Purkinje cell (primary cell): Measurements from ENCODE around the gene WDR73. TPM values are rescaled to one million over a fixed set of nuclear protein-coding genes. Genes with fewer than 3 reads are reported as not detected.

ENCODE experiments used
- polyA plus RNA-seq: library from polyadenylated mRNA; unstranded; fragments of >200 nt; fragmentation: Nextera tagmentation; gene quantifications from 2 replicates; pipeline ENCODE4 v1.2.1, GENCODE V29; 2014

The WDR73 gene
- 3.9 and 19.9 TPM in 2 replicates for polyA plus RNA-seq

GRCh38 chr15:84653910-84654688 is at the start of gene WDR73:
Gene WDR73 (minus strand): TSS chr15:84654283. CDS start chr15:84654274, 9 bp downstream.

GRCh38 chr15:84658080-84658787 is 4.2 kb upstream of the WDR73 start, which contains the start of gene NMB:
Gene NMB (minus strand): TSS chr15:84658199. CDS start chr15:84658152, 47 bp downstream.

GRCh38 chr15:84600687-84601554 is 53.2 kb downstream of the WDR73 start, which contains the start of gene ZSCAN2:
Gene ZSCAN2 (plus strand): TSS chr15:84601009. CDS start chr15:84603928, 2,919 bp downstream.

Other genes with a start within 250 kb of the WDR73 start
- gene ZSCAN2, start 53.3 kb downstream of the WDR73 start, polyA plus RNA-seq, result 0.90 and 2.1 TPM in 2 replicates
- gene NMB, start 3.9 kb upstream of the WDR73 start, polyA plus RNA-seq, result 1.4 and 6.1 TPM in 2 replicates
- gene SEC11A, start 61.9 kb upstream of the WDR73 start, polyA plus RNA-seq, result 86.0 and 105 TPM in 2 replicates
- 0.94 and 1.8 TPM in 2 replicates for gene ZNF592, start 94.3 kb upstream of the WDR73 start, polyA plus RNA-seq
- not detected in 2 replicates for gene ALPK3, start 163.1 kb upstream of the WDR73 start, polyA plus RNA-seq
- not detected in 2 replicates for gene SLC28A1, start 230.4 kb upstream of the WDR73 start, polyA plus RNA-seq